ENCODE data around the gene UACA. TPM values are rescaled to one million over a fixed set of nuclear protein-coding genes. Genes with fewer than 3 reads are reported as not detected.

UACA gene
- total RNA-seq, 1 experiment from 2014 or later: 38.0 TPM

- Histone ChIP-seq H3K79me1 (ENCODE audit: insufficient read depth, low read depth, low read length, poor library complexity, severe bottlenecking) (no peaks in the 10 kb centered on the region), H3K4ac (ENCODE audit: low read depth, low read length) (no peak overlapping the region), H3K18ac (ENCODE audit: insufficient read length, low read depth, low read length) (no peak overlapping the region), H2BK5ac (ENCODE audit: insufficient read length, low read length) (no peak overlapping the region), H3K56ac (ENCODE audit: insufficient read length, low read depth, low read length) (no peak overlapping the region), H3K27me3 (ENCODE audit: insufficient read depth, low read length) (no peaks in the 10 kb centered on the region), H4K8ac (replicated peaks; ENCODE audit: insufficient read length, low read depth, low read length) (no peak overlapping the region), H3K14ac (ENCODE audit: insufficient read depth, low read length) (no peak overlapping the region), H2BK15ac (ENCODE audit: low read depth, low read length) (no peak overlapping the region), H3K9ac (ENCODE audit: extremely low read depth, insufficient read length, low read length) (no peak overlapping the region), H2BK12ac (ENCODE audit: insufficient read length, low read depth, low read length) (no peak overlapping the region), H3K23ac (ENCODE audit: insufficient read length, low read depth, low read length) (no peak overlapping the region), H3K9me3 (ENCODE audit: control insufficient read depth, low read depth, low read length) (no peaks in the 10 kb centered on the region), H4K5ac (ENCODE audit: insufficient read length, low read depth, low read length) (no peak overlapping the region), H2BK120ac (ENCODE audit: low read depth, low read length, poor library complexity, severe bottlenecking) (no peak overlapping the region), H4K91ac (ENCODE audit: insufficient read length, low read depth, low read length) (no peak overlapping the region), H2AFZ (ENCODE audit: low read length) (no peak overlapping the region), H3K23me2 (ENCODE audit: insufficient read length, low read depth, low read length, poor library complexity, severe bottlenecking) (no peaks in the 10 kb centered on the region), H3K4me1 (ENCODE audit: insufficient read depth, low read length) (peaks cover 4% of the 10 kb centered on the region; the same call in 1 of the 2 replicates), H3K4me2 (ENCODE audit: insufficient read depth, insufficient read length, low read length) (no peak overlapping the region), H3T11ph (ENCODE audit: low read length) (no peak overlapping the region), H3K79me2 (ENCODE audit: insufficient read depth, low read length) (no peaks in the 10 kb centered on the region), H4K20me1 (ENCODE audit: control insufficient read depth, insufficient read depth, insufficient read length) (no peaks in the 10 kb centered on the region), H2BK20ac (ENCODE audit: low read depth, low read length, poor library complexity, severe bottlenecking) (no peak overlapping the region), H3K27ac (ENCODE audit: insufficient read length, low read depth, low read length) (no peak overlapping the region), H2AK5ac (ENCODE audit: insufficient read length, low read length) (no peak overlapping the region)
- WGBS (ENCODE audit: extremely low coverage, insufficient read length, low lambda C conversion rate): no CpG with 5 or more reads among the region's 10 CpGs
- Mint-ChIP-seq H3K4me1 (peaks cover 21 to 25% of the 10 kb centered on the region in 2 experiments), H3K4me3 (no peak overlapping the region), H3K9me3 (no peaks in the 10 kb centered on the region; a peak in 3 of 5 replicates), H3K36me3 (ENCODE audit: insufficient read depth in 1 of 3, low read depth in 3 of 3) (no peaks in the 10 kb centered on the region), H3K27me3 (ENCODE audit: low read depth) (peaks cover 2% of the 10 kb centered on the region; the same call in 1 of the 2 replicates), H3K27ac (peak overlapping the region in 1 of 3 experiments; percentile 74; a peak in 1 of 7 replicates)
- no peak for TF ChIP-seq CTCF (conservative IDR thresholded peaks at IDR 0.05)
- no peak for DNase-seq
These were observed 153.5 kb downstream of the UACA start for GRCh38 chr15:70609889-70610288.

Data from H9 (cell line).